Esophagus (tissue), 2 donors: Measurements from ENCODE around the gene ZSCAN25. TPM values are rescaled to one million over a fixed set of nuclear protein-coding genes. Genes with fewer than 3 reads are reported as not detected.

Source experiments
- H3K27ac ChIP-seq, 2 donors: one replicate each; pipeline ENCODE4 v1.5.1; 2013; ENCODE audit warnings: low read depth in 2 of 2, mild to moderate bottlenecking in 2 of 2, inconsistent platforms in 1 of 2, low read length in 1 of 2, moderate library complexity in 1 of 2
- H3K27me3 ChIP-seq, 2 donors: one replicate each; pipeline ENCODE4 v1.6.1; 2013; ENCODE audit warnings: low read length in 2 of 2, control low read depth in 1 of 2, mild to moderate bottlenecking in 1 of 2; ENCODE audit not compliant: insufficient read depth in 2 of 2, control insufficient read depth in 1 of 2
- H3K36me3 ChIP-seq, 2 donors: one replicate each; pipeline ENCODE4 v1.6.1; 2013; ENCODE audit warnings: low read length in 1 of 2; ENCODE audit not compliant: control insufficient read depth in 2 of 2, insufficient read depth in 2 of 2
- H3K4me1 ChIP-seq, 2 donors: one replicate each; pipeline ENCODE4 v1.6.1; 2013; ENCODE audit warnings: low read length in 1 of 2; ENCODE audit not compliant: control insufficient read depth in 2 of 2, insufficient read depth in 2 of 2
- H3K4me3 ChIP-seq, 2 donors: one replicate each; pipeline ENCODE4 v1.5.1; 2013; ENCODE audit warnings: low read length in 2 of 2, mild to moderate bottlenecking in 2 of 2, low read depth in 1 of 2, moderate library complexity in 1 of 2
- H3K9me3 ChIP-seq, 2 donors: one replicate each; pipeline ENCODE4 v1.6.1; 2013; ENCODE audit warnings: mild to moderate bottlenecking in 2 of 2, low read depth in 1 of 2, low read length in 1 of 2, moderate library complexity in 1 of 2; ENCODE audit not compliant: control insufficient read depth in 2 of 2, insufficient read depth in 1 of 2
- WGBS, 2 donors: extraction: QIAGEN DNeasy Blood & Tissue Kit; methylation state at CpG; one replicate each; pipeline ENCODE4 v1.1.7; 2013; 5-methylcytosine and 5-hydroxymethylcytosine counted together
- polyA plus RNA-seq, 2 donors: library from polyadenylated mRNA; stranded (reverse); fragments of 200-250 nt; gene quantifications; one replicate each; pipeline ENCODE4 v1.2.3, GENCODE V29; 2013
- donor health status: healthy with polysubstance abuse.
- donor health status: Bipolar disorder and iron deficiency.

Gene ZSCAN25
- polyA plus RNA-seq, 2 donors: 4.4 to 4.5 TPM

GRCh38 chr7:99677013-99677647 is 60.4 kb downstream of the ZSCAN25 start:
- Histone ChIP-seq H3K4me3 (no peak overlapping the region), H3K9me3 (no peaks in the 10 kb centered on the region), H3K27me3 (no peaks in the 10 kb centered on the region), H3K4me1 (peaks cover 0 to 3% of the 10 kb centered on the region in 2 donors), H3K27ac (no peak overlapping the region), H3K36me3 (peaks cover 0 to 4% of the 10 kb centered on the region in 2 donors)
- 66 to 81% methylated on average over 4 of the region's 4 CpGs for WGBS, 2 donors

- Histone ChIP-seq H3K27me3 (no peaks in the 10 kb centered on the region), H3K27ac (no peak overlapping the region), H3K36me3 (peaks cover 0 to 4% of the 10 kb centered on the region in 2 donors), H3K4me1 (peaks cover 0 to 3% of the 10 kb centered on the region in 2 donors), H3K4me3 (peak overlapping the region in 1 of 2 donors; percentile 22), H3K9me3 (no peaks in the 10 kb centered on the region)
- 75 to 93% methylated on average over 2 of the region's 2 CpGs for WGBS, 2 donors
Measured at GRCh38 chr7:99677648-99678045, 60.9 kb downstream of the ZSCAN25 start.

- H3K9me3 ChIP-seq: no peaks in the 10 kb centered on the region
- H3K36me3 ChIP-seq: no peaks in the 10 kb centered on the region
- peak overlapping the region; percentile 48 to 51 for H3K4me3 ChIP-seq
- WGBS, 2 donors: 37 to 39% methylated on average over 4 of the region's 4 CpGs
- no peaks in the 10 kb centered on the region for H3K27me3 ChIP-seq
- peaks cover 0 to 3% of the 10 kb centered on the region in 2 donors for H3K4me1 ChIP-seq
- peak overlapping the region; percentile 67 to 92 for H3K27ac ChIP-seq
Measured at GRCh38 chr7:99679032-99679399, 62.3 kb downstream of the ZSCAN25 start.

- H3K36me3 ChIP-seq: no peaks in the 10 kb centered on the region
- no peaks in the 10 kb centered on the region for H3K27me3 ChIP-seq
- 47 to 50% methylated on average over 10 of the region's 10 CpGs for WGBS, 2 donors
- peaks cover 0 to 3% of the 10 kb centered on the region in 2 donors for H3K4me1 ChIP-seq
- peak within 1 kb of the TSS; percentile 48 to 51 for H3K4me3 ChIP-seq
- no peaks in the 10 kb centered on the region for H3K9me3 ChIP-seq
- peak within 1 kb of the TSS; percentile 67 to 92 for H3K27ac ChIP-seq
Measured at GRCh38 chr7:99679400-99680191, 62.9 kb downstream of the ZSCAN25 start, which contains the start of gene CYP3A5. Gene CYP3A5, minus strand, starts transcription at chr7:99679996. Its CDS starts 100 bp downstream, at chr7:99679896.

Other genes with a start within 250 kb of the ZSCAN25 start
- 10 to 100 TPM; 18.0 to 55.7 TPM for gene ARPC1B, start 242.2 kb upstream of the ZSCAN25 start, polyA plus RNA-seq
- gene PDAP1, start 208.3 kb upstream of the ZSCAN25 start, polyA plus RNA-seq: 100 to 1,000 TPM; 110 to 182 TPM
- gene BUD31, start 208.0 kb upstream of the ZSCAN25 start, polyA plus RNA-seq: 100 to 1,000 TPM in 1 of 2 donors, 10 to 100 TPM in 1; 93.8 to 100 TPM
- 1 to 10 TPM; 3.2 to 3.6 TPM for gene PTCD1, start 178.1 kb upstream of the ZSCAN25 start, polyA plus RNA-seq
- 10 to 100 TPM; 22.5 to 24.3 TPM for gene CPSF4, start 178.0 kb upstream of the ZSCAN25 start, polyA plus RNA-seq
- gene ATP5MF, start 150.8 kb upstream of the ZSCAN25 start, polyA plus RNA-seq: 1,000 to 10,000 TPM; 1,217 to 1,445 TPM
- 10 to 100 TPM in 1 of 2 donors, 1 to 10 TPM in 1; 4.7 to 11.3 TPM for gene ZNF789, start 144.1 kb upstream of the ZSCAN25 start, polyA plus RNA-seq
- gene ZNF394, start 116.7 kb upstream of the ZSCAN25 start, polyA plus RNA-seq: 10 to 100 TPM; 15.2 to 19.8 TPM
- 1 to 10 TPM; 2.2 to 2.5 TPM for gene ZKSCAN5, start 112.3 kb upstream of the ZSCAN25 start, polyA plus RNA-seq
- gene FAM200A, start 64.8 kb upstream of the ZSCAN25 start, polyA plus RNA-seq: 1 to 10 TPM; 2.8 to 3.8 TPM
- 10 to 100 TPM; 56.9 to 80.5 TPM for gene ZNF655, start 58.3 kb upstream of the ZSCAN25 start, polyA plus RNA-seq
- under 1 TPM; 0.66 to 0.96 TPM for gene TMEM225B, start 18.7 kb upstream of the ZSCAN25 start, polyA plus RNA-seq
- gene CYP3A5, start 63.0 kb downstream of the ZSCAN25 start, polyA plus RNA-seq: 10 to 100 TPM; 16.1 to 51.2 TPM
- gene CYP3A7, start 118.2 kb downstream of the ZSCAN25 start, polyA plus RNA-seq: under 1 TPM in 1 of 2 donors, not detected in 1; 0.02 TPM
- under 1 TPM; 0.16 to 0.20 TPM for gene CYP3A4, start 167.2 kb downstream of the ZSCAN25 start, polyA plus RNA-seq
- not detected for gene CYP3A43, start 211.1 kb downstream of the ZSCAN25 start, polyA plus RNA-seq